SU-DHL-6 (cell line): ENCODE measurements around the gene PMEL.

Source experiments
- H2AFZ ChIP-seq: fragments of 200-600 bp; sonication (generic); 2 replicates; pipeline ENCODE4 v1.6.1; 2014; ENCODE audit warnings: low read depth, mild to moderate bottlenecking, moderate library complexity, mixed read lengths, antibody characterized with exemption, low read length; ENCODE audit not compliant: severe bottlenecking
- H3F3A ChIP-seq: fragments of 200-600 bp; shearing (Covaris generic); 2 replicates; pipeline ENCODE4 v1.6.0; 2016; ENCODE audit warnings: antibody characterized with exemption, mild to moderate bottlenecking; ENCODE audit not compliant: insufficient read depth
- H3K27ac ChIP-seq: fragments of 200-600 bp; sonication (generic); 2 replicates; pipeline ENCODE4 v1.5.1; 2016; ENCODE audit warnings: low read depth, mild to moderate bottlenecking, low read length, moderate library complexity, mixed read lengths
- H3K27me3 ChIP-seq: fragments of 200-600 bp; sonication (generic), shearing (Covaris generic); 2 replicates; pipeline ENCODE4 v1.6.0; 2014; ENCODE audit warnings: mild to moderate bottlenecking, low read length
- H3K36me3 ChIP-seq: fragments of 200-600 bp; sonication (generic); 2 replicates; pipeline ENCODE4 v1.6.1; 2014; ENCODE audit warnings: mild to moderate bottlenecking, low read length, mixed read lengths
- H3K4me2 ChIP-seq: fragments of 300-600, 200-600 bp; shearing (Covaris generic), sonication (generic); 2 replicates; pipeline ENCODE4 v1.6.0; 2014; ENCODE audit warnings: low read length, low read depth, mild to moderate bottlenecking; ENCODE audit not compliant: poor library complexity, severe bottlenecking
- H3K4me3 ChIP-seq: fragments of 200-600 bp; sonication (generic); 2 replicates; pipeline ENCODE4 v1.5.1; 2014; ENCODE audit warnings: antibody characterized with exemption, low read length, mild to moderate bottlenecking, mixed read lengths; ENCODE audit not compliant: insufficient read depth, poor library complexity, severe bottlenecking
- H3K79me2 ChIP-seq: fragments of 200-600 bp; sonication (generic); 2 replicates; pipeline ENCODE4 v1.6.1; 2014; ENCODE audit warnings: mild to moderate bottlenecking, low read length, moderate library complexity; ENCODE audit not compliant: insufficient read depth
- H3K9ac ChIP-seq: fragments of 200-600 bp; sonication (generic); 2 replicates; pipeline ENCODE4 v1.7.0; 2014; ENCODE audit warnings: mild to moderate bottlenecking, low read length
- H3K9me2 ChIP-seq: fragments of 200-600 bp; sonication (generic); replicated peaks from 2 replicates; pipeline ENCODE4 v1.6.1; 2014; ENCODE audit warnings: low read length; ENCODE audit not compliant: insufficient read depth
- H3K9me3 ChIP-seq: fragments of 200-600 bp; sonication (generic); 2 replicates; pipeline ENCODE4 v1.6.1; 2014; ENCODE audit warnings: low read length, mixed read lengths; ENCODE audit not compliant: insufficient read depth
- H4K20me1 ChIP-seq: fragments of 200-600 bp; sonication (generic); 2 replicates; pipeline ENCODE4 v1.6.1; 2014; ENCODE audit warnings: low read depth, mild to moderate bottlenecking, antibody characterized with exemption, low read length, moderate library complexity, mixed read lengths
- EZH2phosphoT487 ChIP-seq: fragments of 200-600 bp; sonication (generic), shearing (Covaris generic); conservative IDR thresholded peaks from 2 replicates; pipeline ENCODE4 v1.6.1; 2018; ENCODE audit warnings: mild to moderate bottlenecking, antibody characterized with exemption, low read length, moderate library complexity, mixed read lengths
- TF ChIP-seq, protein P1 (sequence below): fragments of 200-600 bp; sonication (generic); IDR thresholded peaks from one replicate; pipeline ENCODE4 v1.5.1; 2017; ENCODE audit warnings: antibody characterized with exemption, mild to moderate bottlenecking, low read length, moderate library complexity; ENCODE audit not compliant: insufficient read depth, poor library complexity, severe bottlenecking

The PMEL gene

DNA sequence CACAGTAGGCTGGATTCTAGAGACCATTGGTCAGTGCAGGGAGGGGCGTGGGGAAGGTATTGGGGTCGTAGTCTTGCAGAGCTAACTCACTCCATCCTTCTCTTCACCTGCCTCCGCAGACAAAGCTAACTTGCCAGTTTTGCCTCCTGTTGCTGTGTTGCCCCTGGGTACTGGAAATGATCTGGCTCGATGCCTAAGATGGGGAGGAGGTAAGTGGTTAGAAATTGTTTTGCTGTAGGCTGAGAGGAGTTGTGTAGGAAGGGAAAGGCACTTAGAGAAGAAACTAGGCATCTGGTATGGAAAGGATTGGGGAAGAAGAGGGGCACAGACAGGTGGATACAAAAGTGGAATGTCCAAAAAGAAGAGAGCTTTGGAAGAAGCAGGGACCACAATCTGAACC is 23.8 kb downstream of the PMEL start:
- H3K4me3 ChIP-seq: no peak overlapping the region
- H3K9me2 ChIP-seq: no peaks in the 10 kb centered on the region
- no peak overlapping the region for H3K4me2 ChIP-seq
- H3K36me3 ChIP-seq: peaks cover 11% of the 10 kb centered on the region; the same call in 1 of the 2 replicates
- H3K9me3 ChIP-seq: no peaks in the 10 kb centered on the region
- H3K9ac ChIP-seq: no peak overlapping the region
- TF ChIP-seq EZH2phosphoT487: no peak
- TF ChIP-seq, protein P1, sequence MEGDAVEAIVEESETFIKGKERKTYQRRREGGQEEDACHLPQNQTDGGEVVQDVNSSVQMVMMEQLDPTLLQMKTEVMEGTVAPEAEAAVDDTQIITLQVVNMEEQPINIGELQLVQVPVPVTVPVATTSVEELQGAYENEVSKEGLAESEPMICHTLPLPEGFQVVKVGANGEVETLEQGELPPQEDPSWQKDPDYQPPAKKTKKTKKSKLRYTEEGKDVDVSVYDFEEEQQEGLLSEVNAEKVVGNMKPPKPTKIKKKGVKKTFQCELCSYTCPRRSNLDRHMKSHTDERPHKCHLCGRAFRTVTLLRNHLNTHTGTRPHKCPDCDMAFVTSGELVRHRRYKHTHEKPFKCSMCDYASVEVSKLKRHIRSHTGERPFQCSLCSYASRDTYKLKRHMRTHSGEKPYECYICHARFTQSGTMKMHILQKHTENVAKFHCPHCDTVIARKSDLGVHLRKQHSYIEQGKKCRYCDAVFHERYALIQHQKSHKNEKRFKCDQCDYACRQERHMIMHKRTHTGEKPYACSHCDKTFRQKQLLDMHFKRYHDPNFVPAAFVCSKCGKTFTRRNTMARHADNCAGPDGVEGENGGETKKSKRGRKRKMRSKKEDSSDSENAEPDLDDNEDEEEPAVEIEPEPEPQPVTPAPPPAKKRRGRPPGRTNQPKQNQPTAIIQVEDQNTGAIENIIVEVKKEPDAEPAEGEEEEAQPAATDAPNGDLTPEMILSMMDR: no peak
- H3K27ac ChIP-seq: no peak overlapping the region
- 0 out of 2 replicates have a peak, but pooled peaks cover 4% of the 10 kb centered on the region for H3F3A ChIP-seq
- no peaks in the 10 kb centered on the region for H3K79me2 ChIP-seq
- H3K27me3 ChIP-seq: no peaks in the 10 kb centered on the region
- no peak overlapping the region for H2AFZ ChIP-seq
- H4K20me1 ChIP-seq: no peaks in the 10 kb centered on the region

GRCh38 chr12:55940065-55940732 is 25.6 kb downstream of the PMEL start:
- peak overlapping the region; percentile 29 for H2AFZ ChIP-seq
- peak overlapping the region; percentile 22 for H3K4me2 ChIP-seq
- no peaks in the 10 kb centered on the region for H3K9me2 ChIP-seq
- 0 out of 2 replicates have a peak, but pooled peaks cover 4% of the 10 kb centered on the region for H3F3A ChIP-seq
- no peaks in the 10 kb centered on the region for H3K79me2 ChIP-seq
- H3K9me3 ChIP-seq: no peaks in the 10 kb centered on the region
- peak overlapping the region; percentile 18; the same call in 1 of the 2 replicates for H3K27ac ChIP-seq
- peak overlapping the region; percentile 19; the same call in 1 of the 2 replicates for H3K9ac ChIP-seq
- TF ChIP-seq, protein P1: peak; percentile 88
- no peak for TF ChIP-seq EZH2phosphoT487
- no peak overlapping the region for H3K4me3 ChIP-seq
- no peaks in the 10 kb centered on the region for H4K20me1 ChIP-seq
- H3K36me3 ChIP-seq: peaks cover 11% of the 10 kb centered on the region; the same call in 1 of the 2 replicates
- no peaks in the 10 kb centered on the region for H3K27me3 ChIP-seq

- no peak overlapping the region for H3K4me2 ChIP-seq
- no peak overlapping the region for H3K9ac ChIP-seq
- H3K36me3 ChIP-seq: peaks cover 9% of the 10 kb centered on the region; the same call in 1 of the 2 replicates
These were observed 26.9 kb downstream of the PMEL start for GRCh38 chr12:55938826-55939501.

More at GRCh38 chr12:55938826-55939501, 26.9 kb downstream of the PMEL start:
- no peak overlapping the region for H2AFZ ChIP-seq
- H3K4me3 ChIP-seq: no peak overlapping the region
- 0 out of 2 replicates have a peak, but pooled peaks cover 4% of the 10 kb centered on the region for H3F3A ChIP-seq
- no peaks in the 10 kb centered on the region for H3K79me2 ChIP-seq
- no peak overlapping the region for H3K27ac ChIP-seq
- H3K9me2 ChIP-seq: no peaks in the 10 kb centered on the region
- no peaks in the 10 kb centered on the region for H3K27me3 ChIP-seq
- H4K20me1 ChIP-seq: no peaks in the 10 kb centered on the region
- H3K9me3 ChIP-seq: no peaks in the 10 kb centered on the region
- no peak for TF ChIP-seq EZH2phosphoT487
